HT1080 (cell line): ENCODE data around the gene PTH2R. TPM values are rescaled to one million over a fixed set of nuclear protein-coding genes. Genes with fewer than 3 reads are reported as not detected.
"Not testable (repeated sequence)": the region's sequence is repeated elsewhere in the genome, so short reads cannot be mapped to it uniquely, and the experiment has no call there.

ENCODE experiments used
- DNase-seq: peaks from one replicate; pipeline ENCODE4 v3.0.0-alpha.2; 2015; ENCODE audit warnings: low read depth
- total RNA-seq: library from RNA; depleted of rRNA; stranded (reverse); fragments of >200 nt; shearing (Covaris generic); gene quantifications from 2 replicates; pipeline ENCODE4 v1.2.3, GENCODE V29; 2014

The PTH2R gene
- total RNA-seq, 1 experiment from 2014 or later: not detected

- no peak for DNase-seq
These were observed 78.8 kb downstream of the PTH2R start for GRCh38 chr2:208485390-208485789.

- DNase-seq: no peak
These were observed 82.3 kb downstream of the PTH2R start for GRCh38 chr2:208488686-208489564.

GRCh38 chr2:208489687-208490086, 83.1 kb downstream of the PTH2R start:
- no peak for DNase-seq

GRCh38 chr2:208490492-208490891, 83.9 kb downstream of the PTH2R start:
- DNase-seq: no peak

- no peak for DNase-seq
These were observed 85.0 kb downstream of the PTH2R start for GRCh38 chr2:208491641-208492040.

- no peak for DNase-seq
These were observed 85.5 kb downstream of the PTH2R start for GRCh38 chr2:208492069-208492468.

- no peak for DNase-seq
These were observed 86.6 kb downstream of the PTH2R start for GRCh38 chr2:208493186-208493585.

- no peak for DNase-seq
These were observed 89.5 kb downstream of the PTH2R start for GRCh38 chr2:208496129-208496528.

- DNase-seq: no peak
These were observed 94.6 kb downstream of the PTH2R start for GRCh38 chr2:208501206-208501605.

- no peak for DNase-seq
These were observed 95.7 kb downstream of the PTH2R start for GRCh38 chr2:208502288-208502687.

- not testable (repeated sequence) for DNase-seq
These were observed 98.8 kb downstream of the PTH2R start for GRCh38 chr2:208505365-208505764.

GRCh38 chr2:208509586-208509985, 103.0 kb downstream of the PTH2R start:
- no peak for DNase-seq

GRCh38 chr2:208511016-208511415, 104.4 kb downstream of the PTH2R start:
- no peak for DNase-seq

GRCh38 chr2:208511573-208511972, 105.0 kb downstream of the PTH2R start:
- DNase-seq: no peak

- no peak for DNase-seq
These were observed 108.5 kb downstream of the PTH2R start for GRCh38 chr2:208515099-208515498.

GRCh38 chr2:208523069-208523468, 116.5 kb downstream of the PTH2R start:
- DNase-seq: not testable (repeated sequence)

- DNase-seq: not testable (repeated sequence)
These were observed 118.6 kb downstream of the PTH2R start for GRCh38 chr2:208525165-208525564.

- peak; percentile 27 for DNase-seq
These were observed 123.2 kb downstream of the PTH2R start for GRCh38 chr2:208529796-208530195.

- DNase-seq: no peak
These were observed 124.8 kb downstream of the PTH2R start for GRCh38 chr2:208531361-208531760.

GRCh38 chr2:208535578-208535977, 129.0 kb downstream of the PTH2R start:
- DNase-seq: not testable (repeated sequence)

GRCh38 chr2:208541461-208541988, 134.9 kb downstream of the PTH2R start:
- no peak for DNase-seq

GRCh38 chr2:208541989-208542464, 135.4 kb downstream of the PTH2R start:
- no peak for DNase-seq
